Measurements from ENCODE around the gene ZFP30.

DNA sequence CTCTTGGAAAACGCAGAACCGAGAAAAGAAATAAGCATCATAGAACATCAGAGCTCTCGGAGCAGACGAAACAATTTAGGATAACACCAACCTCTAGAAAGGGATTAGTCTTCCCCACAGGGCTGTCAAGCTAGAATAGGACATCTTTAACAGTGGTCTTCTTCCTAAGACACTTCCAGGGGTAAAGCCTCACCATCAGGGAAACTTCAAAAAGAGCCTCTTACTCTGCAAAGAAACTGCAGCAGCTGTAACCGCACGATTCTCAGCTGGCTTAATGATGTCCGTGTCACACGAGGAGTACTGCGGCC, 61.3 kb downstream of the ZFP30 start:
- TF ChIP-seq EP300 (IDR thresholded peaks at IDR 0.05) (no peak), POLR2A (IDR thresholded peaks at IDR 0.05) (no peak)
- TF ChIP-seq, protein P1, sequence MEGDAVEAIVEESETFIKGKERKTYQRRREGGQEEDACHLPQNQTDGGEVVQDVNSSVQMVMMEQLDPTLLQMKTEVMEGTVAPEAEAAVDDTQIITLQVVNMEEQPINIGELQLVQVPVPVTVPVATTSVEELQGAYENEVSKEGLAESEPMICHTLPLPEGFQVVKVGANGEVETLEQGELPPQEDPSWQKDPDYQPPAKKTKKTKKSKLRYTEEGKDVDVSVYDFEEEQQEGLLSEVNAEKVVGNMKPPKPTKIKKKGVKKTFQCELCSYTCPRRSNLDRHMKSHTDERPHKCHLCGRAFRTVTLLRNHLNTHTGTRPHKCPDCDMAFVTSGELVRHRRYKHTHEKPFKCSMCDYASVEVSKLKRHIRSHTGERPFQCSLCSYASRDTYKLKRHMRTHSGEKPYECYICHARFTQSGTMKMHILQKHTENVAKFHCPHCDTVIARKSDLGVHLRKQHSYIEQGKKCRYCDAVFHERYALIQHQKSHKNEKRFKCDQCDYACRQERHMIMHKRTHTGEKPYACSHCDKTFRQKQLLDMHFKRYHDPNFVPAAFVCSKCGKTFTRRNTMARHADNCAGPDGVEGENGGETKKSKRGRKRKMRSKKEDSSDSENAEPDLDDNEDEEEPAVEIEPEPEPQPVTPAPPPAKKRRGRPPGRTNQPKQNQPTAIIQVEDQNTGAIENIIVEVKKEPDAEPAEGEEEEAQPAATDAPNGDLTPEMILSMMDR (IDR thresholded peaks at IDR 0.05): no peak
